ENCODE results near the gene ZNF532. TPM values are rescaled to one million over a fixed set of nuclear protein-coding genes. Genes with fewer than 3 reads are reported as not detected.

ZNF532 gene
- total RNA-seq, 4 donors from 2014 or later = 98.7 to 125 (median 113) TPM

- peaks cover 0 to 53% (median 14%) of the 10 kb centered on the region in 4 donors for H3K4me1 ChIP-seq
- no peak overlapping the region for H3K4me3 ChIP-seq
- no peak for TF ChIP-seq EP300 (IDR thresholded peaks at IDR 0.05)
- TF ChIP-seq CTCF (IDR thresholded peaks at IDR 0.05) = no peak
- TF ChIP-seq POLR2A (IDR thresholded peaks at IDR 0.05) = no peak
- H3K36me3 ChIP-seq = peaks cover 0 to 36% (median 0%) of the 10 kb centered on the region in 3 donors
- H3K27me3 ChIP-seq = no peaks in the 10 kb centered on the region
- peaks cover 0 to 14% (median 0%) of the 10 kb centered on the region in 4 donors for H3K9me3 ChIP-seq
- 27 to 50% methylated on average over 4 of the region's 4 CpGs for WGBS, 2 donors
- H3K27ac ChIP-seq = peak overlapping the region in 2 of 4 donors; percentile 21 to 69
- DNase-seq (ENCODE audit: low spot score in 2 of 2) = no peak
These were observed 63.7 kb downstream of the ZNF532 start for GRCh38 chr18:58928386-58928785.

- H3K4me1 ChIP-seq = peaks cover 0 to 52% (median 14%) of the 10 kb centered on the region in 4 donors
- H3K36me3 ChIP-seq = peaks cover 0 to 28% (median 0%) of the 10 kb centered on the region in 3 donors
- peak overlapping the region in 2 of 4 donors; percentile 24 to 69 for H3K27ac ChIP-seq
- no peak for TF ChIP-seq EP300 (IDR thresholded peaks at IDR 0.05)
- no peak for TF ChIP-seq POLR2A (IDR thresholded peaks at IDR 0.05)
- TF ChIP-seq CTCF (IDR thresholded peaks at IDR 0.05) = no peak
- H3K27me3 ChIP-seq = no peaks in the 10 kb centered on the region
- peaks cover 0 to 12% (median 0%) of the 10 kb centered on the region in 4 donors for H3K9me3 ChIP-seq
- no peak for DNase-seq (ENCODE audit: low spot score in 2 of 2)
- no peak overlapping the region for H3K4me3 ChIP-seq
- 64 to 70% methylated on average over 6 of the region's 6 CpGs for WGBS, 2 donors
These were observed 64.5 kb downstream of the ZNF532 start for GRCh38 chr18:58929206-58929605.

- 80 to 86% methylated on average over 9 of the region's 9 CpGs for WGBS, 2 donors
- DNase-seq (ENCODE audit: low spot score in 2 of 2) = no peak
These were observed 69.7 kb downstream of the ZNF532 start for GRCh38 chr18:58934356-58934755.

GRCh38 chr18:58934933-58935577 lies 70.4 kb downstream of the ZNF532 start:
- peaks cover 0 to 28% (median 3%) of the 10 kb centered on the region in 3 donors for H3K36me3 ChIP-seq
- no peaks in the 10 kb centered on the region for H3K27me3 ChIP-seq
- DNase-seq (ENCODE audit: low spot score in 2 of 2) = no peak
- no peak overlapping the region for H3K4me3 ChIP-seq
- no peak for TF ChIP-seq EP300 (IDR thresholded peaks at IDR 0.05)
- TF ChIP-seq POLR2A (IDR thresholded peaks at IDR 0.05) = no peak
- no peak for TF ChIP-seq CTCF (IDR thresholded peaks at IDR 0.05)
- peak overlapping the region in 1 of 4 donors; percentile 76 for H3K27ac ChIP-seq
- H3K9me3 ChIP-seq = no peaks in the 10 kb centered on the region
- H3K4me1 ChIP-seq = peaks cover 0 to 43% (median 18%) of the 10 kb centered on the region in 4 donors
- 71 to 72% methylated on average over 3 of the region's 3 CpGs for WGBS, 2 donors

More at GRCh38 chr18:58934356-58934755, 69.7 kb downstream of the ZNF532 start:
- H3K4me3 ChIP-seq = no peak overlapping the region
- H3K9me3 ChIP-seq = no peaks in the 10 kb centered on the region
- peaks cover 0 to 21% (median 0%) of the 10 kb centered on the region in 3 donors for H3K36me3 ChIP-seq
- no peaks in the 10 kb centered on the region for H3K27me3 ChIP-seq
- peaks cover 0 to 50% (median 18%) of the 10 kb centered on the region in 4 donors for H3K4me1 ChIP-seq
- no peak overlapping the region for H3K27ac ChIP-seq
- TF ChIP-seq EP300 (IDR thresholded peaks at IDR 0.05) = no peak
- no peak for TF ChIP-seq POLR2A (IDR thresholded peaks at IDR 0.05)
- no peak for TF ChIP-seq CTCF (IDR thresholded peaks at IDR 0.05)

Measured in tibial nerve (tissue), 4 donors.